Inflammatory macrophage (primary cell): Measurements from ENCODE around the gene TXNRD2.
A peak's percentile ranks its signal among the peaks of the same experiment; 100 is the strongest.

Experiments used
- DNase-seq, 2 donors: peaks; one replicate each; pipeline ENCODE4 v3.0.0-alpha.2; 2020 to 2022

TXNRD2 gene

DNA sequence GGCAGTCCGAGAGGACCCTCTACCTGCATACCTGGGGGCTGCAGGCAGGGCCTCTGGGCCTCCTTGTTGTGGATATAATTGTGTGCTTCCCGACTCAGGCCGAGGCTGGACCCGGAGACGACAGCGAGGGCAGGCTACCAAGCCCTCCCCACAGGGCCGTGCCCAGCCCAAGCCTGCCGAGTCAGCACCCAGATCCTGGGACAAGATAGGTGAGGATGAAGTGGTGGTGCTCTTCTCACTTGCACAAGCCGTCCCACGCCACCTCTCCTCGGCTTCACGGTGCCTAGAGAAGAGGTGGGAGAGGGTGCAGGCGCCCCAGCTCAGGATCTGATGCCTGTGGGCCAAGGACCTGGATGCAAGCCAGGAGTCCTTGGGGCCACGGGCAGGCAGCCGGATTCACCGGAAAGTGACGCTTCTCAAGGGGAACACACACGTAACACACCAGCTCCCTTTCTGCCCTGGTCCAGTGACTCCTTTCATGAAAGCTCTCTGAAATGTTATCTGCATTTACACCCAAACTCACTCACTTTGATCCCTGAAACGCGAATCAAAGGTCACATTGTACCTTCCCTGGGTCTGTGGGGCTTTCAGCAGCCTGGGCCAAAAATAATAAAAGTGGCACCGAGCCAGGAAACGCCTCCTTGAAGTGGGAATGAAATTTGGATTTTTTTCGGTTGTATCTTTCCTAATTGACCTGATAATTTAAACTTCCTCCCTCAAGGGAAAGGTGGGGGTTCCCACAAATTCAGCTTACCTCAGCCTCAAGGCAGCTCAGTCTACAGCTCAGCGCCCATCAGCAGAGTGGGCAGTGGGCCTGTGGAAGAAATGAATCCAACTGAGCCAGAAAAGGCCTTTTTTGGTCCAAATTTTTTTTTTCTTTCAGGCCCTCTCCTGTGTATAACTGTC, 85.9 kb downstream of the TXNRD2 start:
- peak; percentile 38 to 40 for DNase-seq

- DNase-seq, result peak; percentile 98 to 99
Observed at GRCh38 chr22:19854778-19855503, 86.7 kb downstream of the TXNRD2 start, which contains the start of the genes GNB1L and RTL10. GNB1L (minus strand) TSS chr22:19854874; CDS start chr22:19821355, 33,519 bp downstream. RTL10 (minus strand) TSS chr22:19854874; CDS start chr22:19852261, 2,613 bp downstream.

GRCh38 chr22:19853879-19854777, 87.5 kb downstream of the TXNRD2 start:
- no peak for DNase-seq

- no peak for DNase-seq
Observed at GRCh38 chr22:19853058-19853878, 88.3 kb downstream of the TXNRD2 start.

DNA sequence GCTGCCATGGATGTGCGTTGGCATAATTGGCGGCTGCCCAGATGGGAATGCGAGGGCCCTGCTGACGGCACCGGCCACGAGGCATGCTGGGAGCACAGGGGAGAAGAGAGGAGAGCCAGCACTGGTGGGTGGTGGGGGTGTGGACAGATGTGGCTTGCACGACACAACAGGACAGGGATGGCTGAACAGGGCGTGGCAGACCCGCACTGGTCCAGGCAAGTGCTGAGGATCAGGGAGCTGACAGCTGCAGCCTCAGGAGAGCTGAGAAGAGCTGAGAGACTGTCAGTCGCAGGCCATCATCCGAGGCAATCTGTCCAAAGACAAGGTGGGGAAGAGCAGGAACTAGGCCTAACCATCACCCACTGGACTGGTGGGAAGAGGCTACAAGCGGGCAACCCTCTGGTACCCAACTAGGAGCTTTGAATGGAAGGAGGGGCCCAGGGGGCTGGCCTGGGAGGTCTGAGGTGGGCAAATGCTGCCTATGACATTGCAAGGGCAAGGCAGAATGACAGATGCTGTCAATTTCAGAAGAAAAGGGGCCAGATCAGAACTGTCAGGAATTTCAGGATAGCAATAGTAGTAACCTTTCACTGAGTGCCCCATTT, 89.3 kb downstream of the TXNRD2 start:
- DNase-seq, result no peak

- DNase-seq, result no peak
Observed at GRCh38 chr22:19851291-19852176, 90.1 kb downstream of the TXNRD2 start.

- DNase-seq, result no peak
Observed at GRCh38 chr22:19850763-19851109, 90.9 kb downstream of the TXNRD2 start.

DNA sequence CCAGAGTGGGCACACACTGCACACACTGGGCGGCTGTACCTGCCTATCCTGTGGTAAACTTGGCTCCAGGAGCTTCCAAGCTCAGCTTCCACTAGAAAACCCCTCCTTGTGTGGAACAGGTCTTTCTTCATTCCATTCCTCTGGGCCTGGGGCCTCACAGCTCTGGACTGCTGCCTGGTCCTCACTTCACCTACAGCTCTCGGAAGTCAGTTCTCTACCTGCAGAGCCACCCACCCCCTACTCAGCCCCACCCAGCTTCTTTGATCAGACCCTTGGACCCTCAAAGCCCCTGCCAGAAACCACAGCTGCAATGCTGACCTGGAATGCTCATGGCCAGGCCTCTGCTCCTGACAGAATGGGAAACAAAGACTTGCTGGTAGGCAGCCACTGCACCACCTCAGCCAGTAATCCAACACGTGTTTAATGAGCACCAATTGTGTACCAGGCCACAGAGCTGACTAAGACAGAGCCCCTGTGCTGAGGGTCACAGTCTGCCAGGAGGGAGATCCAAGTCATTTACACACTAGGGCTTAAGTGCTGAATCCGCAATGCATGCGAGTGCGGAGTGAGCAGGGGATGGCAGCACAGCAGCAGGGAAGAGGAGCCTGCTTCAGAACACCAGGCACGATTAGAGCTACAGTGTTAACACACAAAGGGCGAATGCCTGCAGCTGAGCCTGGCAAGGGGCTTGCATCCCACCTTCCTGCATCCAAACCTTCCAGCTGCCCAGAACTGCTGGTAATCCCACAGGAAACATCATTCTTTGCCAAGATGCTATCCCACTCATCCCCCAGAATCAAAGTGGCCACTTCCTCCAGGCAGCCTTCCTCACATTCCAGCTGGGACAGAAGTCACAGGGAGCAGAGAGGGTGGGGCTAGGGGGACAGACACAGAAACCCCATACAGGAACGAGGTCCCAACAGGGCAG, 91.5 kb downstream of the TXNRD2 start:
- no peak for DNase-seq

GRCh38 chr22:19848298-19849224, 93.1 kb downstream of the TXNRD2 start:
- DNase-seq, result no peak

- no peak for DNase-seq
Observed at GRCh38 chr22:19847345-19847632, 94.3 kb downstream of the TXNRD2 start.

GRCh38 chr22:19846620-19847344, 94.8 kb downstream of the TXNRD2 start:
- DNase-seq, result no peak

GRCh38 chr22:19845054-19845722, 96.4 kb downstream of the TXNRD2 start:
- no peak for DNase-seq

DNA sequence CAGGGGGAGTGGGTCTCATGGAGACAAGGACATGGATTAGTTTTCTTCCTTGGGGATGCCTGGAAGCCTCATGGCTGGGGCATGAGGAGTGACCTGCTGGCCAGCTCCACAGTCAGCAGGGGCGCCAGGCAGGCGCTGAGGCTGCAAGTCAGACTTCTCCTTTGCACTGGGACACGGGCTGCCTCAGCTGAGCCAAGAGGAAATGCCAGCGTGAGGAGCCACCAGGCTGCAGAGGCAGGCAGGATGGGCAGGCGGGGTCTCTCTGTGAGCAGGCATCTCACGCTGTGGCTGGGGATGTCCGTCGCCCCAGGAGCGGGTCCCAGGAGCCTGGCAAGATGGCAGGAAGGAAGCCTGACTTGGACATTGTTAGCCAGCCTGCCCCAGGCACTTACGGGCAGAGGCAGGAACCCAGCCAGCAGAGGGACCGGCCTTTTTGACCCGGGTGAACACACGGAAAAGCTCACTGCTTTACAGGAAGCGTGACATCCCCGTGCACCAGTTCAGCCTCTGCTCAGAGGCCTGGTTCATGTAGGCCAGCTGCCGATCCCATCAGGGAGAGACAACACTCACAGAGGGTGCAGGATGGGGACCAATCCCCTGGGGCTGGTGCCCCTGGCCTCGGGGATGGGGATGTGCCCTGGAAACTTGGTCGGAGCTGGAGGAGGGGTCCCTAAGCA, 97.1 kb downstream of the TXNRD2 start:
- peak; percentile 77 to 85 for DNase-seq

DNA sequence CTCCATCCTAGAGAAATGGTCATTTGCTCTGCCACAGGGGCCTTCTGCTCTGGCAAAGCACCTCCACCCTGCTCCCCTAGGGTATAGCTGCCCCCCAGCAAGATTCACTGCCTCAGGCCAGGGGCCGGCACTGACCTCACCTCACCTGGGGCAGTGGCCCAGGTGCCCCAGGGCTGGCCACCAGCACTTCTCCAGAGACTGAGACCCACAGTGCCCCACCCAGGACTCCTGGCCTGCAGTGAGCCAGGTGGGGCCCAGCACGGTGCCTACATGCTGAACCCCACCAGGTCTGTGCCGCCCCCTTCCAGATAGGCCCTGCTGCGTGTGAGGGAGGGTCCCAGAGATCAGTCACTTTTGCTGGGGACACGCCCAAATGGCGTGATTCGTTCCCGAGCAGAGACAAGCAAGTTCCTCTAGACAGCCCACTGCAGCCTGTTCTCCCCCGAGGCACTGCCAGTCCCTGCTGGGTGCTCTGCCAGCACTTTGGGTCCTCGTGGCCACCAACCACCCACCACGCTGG, 97.7 kb downstream of the TXNRD2 start:
- peak in 1 of 2 donors; percentile 16 for DNase-seq

DNA sequence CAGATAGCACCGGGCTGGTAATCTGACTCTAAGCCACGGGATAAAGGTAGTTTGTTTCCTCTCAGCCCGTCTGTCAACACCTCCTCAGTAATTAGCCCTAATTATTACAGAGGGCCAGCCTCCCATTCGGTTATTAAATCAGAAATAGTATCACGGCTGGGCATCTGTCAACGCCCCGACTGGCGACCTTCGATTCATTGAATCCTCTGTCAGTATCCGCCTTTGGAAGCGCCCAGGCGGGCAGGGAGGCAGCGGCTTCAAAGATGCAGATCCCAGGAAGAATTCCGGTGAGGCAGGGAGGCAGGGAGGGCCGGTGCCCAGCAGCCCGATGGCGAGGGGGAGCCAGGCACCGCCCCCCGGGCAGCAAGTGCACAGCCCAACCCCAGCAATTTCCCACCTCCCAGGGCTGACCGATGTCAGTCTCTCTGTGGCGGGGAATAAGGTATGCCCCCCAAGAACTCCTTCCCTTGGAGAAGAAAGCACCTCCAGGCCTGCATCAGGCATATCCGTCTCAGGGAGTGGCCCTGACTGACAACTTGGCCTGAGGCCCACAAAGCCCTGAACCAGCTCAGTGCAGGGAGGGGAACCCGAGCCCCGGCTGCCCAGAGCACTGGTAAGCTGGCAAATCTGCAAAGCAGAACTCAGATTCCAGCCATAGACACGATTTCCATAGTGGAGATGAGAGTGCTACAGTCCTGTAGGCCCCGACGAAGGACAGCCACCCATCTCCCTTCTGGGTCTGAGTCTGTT, 98.3 kb downstream of the TXNRD2 start:
- DNase-seq, result no peak
